Spleen (tissue), 11 donors: Measurements from ENCODE around the gene RNF157. TPM values are rescaled to one million over a fixed set of nuclear protein-coding genes. Genes with fewer than 3 reads are reported as not detected.
A peak's percentile ranks its signal among the peaks of the same experiment; 100 is the strongest.

Experiments
- DNase-seq: peaks from one replicate; pipeline ENCODE4 v3.0.0-alpha.2; 2020
- H3K27ac ChIP-seq, 8 donors: fragments of 200-600 bp; sonication (generic) in 7 of 8; 1 replicate in 4 of 8; 2 replicates in 4 of 8; pipeline versions ENCODE4 v1.5.0 to v1.8.0; 2016 to 2021; ENCODE audit warnings: inconsistent platforms in 4 of 8, mild to moderate bottlenecking in 4 of 8, moderate library complexity in 1 of 8
- H3K27me3 ChIP-seq, 7 donors: fragments of 200-600 bp; sonication (generic) in 6 of 7; replicated peaks in 1 of 7; 1 replicate in 4 of 7; 2 replicates in 3 of 7; pipeline versions ENCODE4 v1.5.0 to v1.8.0; 2016 to 2021; ENCODE audit warnings: inconsistent platforms in 3 of 7, mild to moderate bottlenecking in 1 of 7
- H3K36me3 ChIP-seq, 6 donors: fragments of 200-600 bp; sonication (generic) in 5 of 6; 1 replicate in 4 of 6; 2 replicates in 2 of 6; pipeline versions ENCODE4 v1.5.0 to v1.8.0; 2016 to 2021; ENCODE audit warnings: inconsistent platforms in 2 of 6
- H3K4me1 ChIP-seq, 6 donors: fragments of 200-600 bp; sonication (generic) in 5 of 6; 1 replicate in 3 of 6; 2 replicates in 3 of 6; pipeline versions ENCODE4 v1.5.0 to v1.8.0; 2016 to 2021; ENCODE audit warnings: inconsistent platforms in 3 of 6
- H3K4me3 ChIP-seq, 8 donors: fragments of 200-600 bp; sonication (generic) in 7 of 8; 1 replicate in 4 of 8; 2 replicates in 4 of 8; pipeline versions ENCODE4 v1.5.0 to v1.8.0; 2016 to 2021; ENCODE audit warnings: inconsistent platforms in 4 of 8, mild to moderate bottlenecking in 4 of 8, moderate library complexity in 2 of 8
- H3K9me3 ChIP-seq, 8 donors: fragments of 200-600 bp; sonication (generic) in 7 of 8; 1 replicate in 4 of 8; 2 replicates in 4 of 8; pipeline versions ENCODE4 v1.5.0 to v1.8.0; 2016 to 2021; ENCODE audit warnings: inconsistent platforms in 4 of 8
- CTCF ChIP-seq, 11 experiments: fragments of 200-600 bp in 7 of 11; fragments of 450-650 bp in 4 of 11; sonication (generic) in 4 of 11; IDR thresholded peaks in 8 of 11; conservative IDR thresholded peaks in 3 of 11; 1 replicate in 7 of 11; 2 replicates in 4 of 11; pipeline versions ENCODE4 v1.4.0 to v1.8.0; 2016 to 2021; ENCODE audit warnings: antibody characterized with exemption in 11 of 11, inconsistent platforms in 4 of 11, mild to moderate bottlenecking in 1 of 11
- POLR2A ChIP-seq, 3 donors: fragments of 450-650 bp; IDR thresholded peaks; one replicate each; pipeline ENCODE4 v1.5.1; 2017; ENCODE audit warnings: antibody characterized with exemption in 3 of 3, mild to moderate bottlenecking in 1 of 3
- POLR2AphosphoS5 ChIP-seq, 3 donors: sonication (generic); formaldehyde crosslinking; IDR thresholded peaks; one replicate each; pipeline ENCODE4 v1.5.1; 2017; ENCODE audit warnings: antibody characterized with exemption in 3 of 3
- WGBS, 5 donors: extraction: QIAGEN DNeasy Blood & Tissue Kit in 3 of 5; methylation state at CpG; one replicate each; pipeline versions ENCODE4 v1.1.5 to v1.1.7; 2013 to 2018; 5-methylcytosine and 5-hydroxymethylcytosine counted together
- intact Hi-C: fragments of 100-400 bp; cut with DNase I; formaldehyde crosslinking; loops from one replicate; pipeline ENCODE4 v1.15.0; 2023; ENCODE audit warnings: low total_unique reads
- polyA plus RNA-seq, 3 donors: library from polyadenylated mRNA; stranded (reverse); fragments of 200-250 nt; gene quantifications; one replicate each; pipeline ENCODE4 v1.2.1, GENCODE V29; 2013
- total RNA-seq, 7 donors: library from RNA; depleted of rRNA in 3 of 7; stranded (reverse); fragments of >200 nt in 3 of 7; fragmentation: NEBNext Ultra II Directional in 4 of 7; extraction: Animal tissue kit (Norgen Biotek cat#: 25700) in 4 of 7; gene quantifications; one replicate each; pipeline versions ENCODE4 v1.1.0 to v1.2.1, GENCODE V29; 2016 to 2021
- donor health status: healthy with polysubstance abuse.
- donor health status: DM: no; HTN: no; CAD: no; lungs with moderate emphysema.
- donor health status: DM: no; HTN: no; CAD: no.
- donor health status: Bipolar disorder and iron deficiency.
- donor health status: healthy.
- donor health status: DM: no; HTN: no; CAD: no.
- donor health status: DM: yes; HTN: yes; CAD: no.

Gene RNF157
- total and polyA plus RNA-seq, 10 donors: 0.89 to 13.0 (median 7.6) TPM

DNA sequence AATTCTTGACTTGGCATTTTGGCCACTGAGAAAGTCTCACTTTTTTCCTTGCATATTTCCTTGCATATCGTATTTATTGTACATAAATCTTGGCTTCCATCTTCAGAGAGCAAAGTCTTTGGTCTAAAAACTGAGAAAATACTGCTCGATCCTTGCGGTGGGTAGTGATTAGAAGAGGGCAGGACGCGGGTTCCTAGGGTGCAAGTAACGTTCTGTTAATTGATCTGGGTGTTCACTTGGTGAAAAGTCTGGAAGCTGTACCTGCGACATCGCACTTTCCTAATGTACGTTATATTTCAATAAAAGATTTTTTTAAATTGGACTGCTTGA is 24.1 kb upstream of the RNF157 start:
- H3K4me3 ChIP-seq: peak overlapping the region in 4 of 8 donors; percentile 5 to 99 (median 94)
- no peak for TF ChIP-seq POLR2A (IDR thresholded peaks at IDR 0.05)
- no peak for TF ChIP-seq POLR2AphosphoS5 (IDR thresholded peaks at IDR 0.05)
- no peak for TF ChIP-seq CTCF (IDR thresholded peaks at IDR 0.05 in 8 of 11, conservative IDR thresholded peaks at IDR 0.05 in 3 of 11)
- peaks cover 46 to 87% (median 79%) of the 10 kb centered on the region in 6 donors for H3K4me1 ChIP-seq
- DNase-seq: no peak
- peaks cover 0 to 27% (median 2%) of the 10 kb centered on the region in 6 donors for H3K36me3 ChIP-seq
- no peaks in the 10 kb centered on the region for H3K27me3 ChIP-seq
- no peaks in the 10 kb centered on the region for H3K9me3 ChIP-seq
- H3K27ac ChIP-seq: peak overlapping the region; percentile 30 to 99 (median 90)
- intact Hi-C loops: no loop called here
- 28 to 56% (median 46%) methylated on average over 9 of the region's 9 CpGs for WGBS, 5 donors

GRCh38 chr17:76263896-76264295 is 23.6 kb upstream of the RNF157 start:
- intact Hi-C loops: no loop called here
- peak; percentile 44 for DNase-seq
- H3K27me3 ChIP-seq: no peaks in the 10 kb centered on the region
- H3K9me3 ChIP-seq: no peaks in the 10 kb centered on the region
- H3K4me1 ChIP-seq: peaks cover 41 to 84% (median 74%) of the 10 kb centered on the region in 6 donors
- no peak for TF ChIP-seq POLR2A (IDR thresholded peaks at IDR 0.05)
- TF ChIP-seq POLR2AphosphoS5 (IDR thresholded peaks at IDR 0.05): no peak
- TF ChIP-seq CTCF (IDR thresholded peaks at IDR 0.05 in 8 of 11, conservative IDR thresholded peaks at IDR 0.05 in 3 of 11): no peak
- H3K4me3 ChIP-seq: peak overlapping the region in 2 of 8 donors; percentile 93 to 99
- WGBS, 5 donors: 85 to 98% (median 92%) methylated on average over 3 to 5 of the region's 5 CpGs
- peak overlapping the region in 7 of 8 donors; percentile 79 to 99 (median 97) for H3K27ac ChIP-seq
- peaks cover 0 to 22% (median 0%) of the 10 kb centered on the region in 6 donors for H3K36me3 ChIP-seq

DNA sequence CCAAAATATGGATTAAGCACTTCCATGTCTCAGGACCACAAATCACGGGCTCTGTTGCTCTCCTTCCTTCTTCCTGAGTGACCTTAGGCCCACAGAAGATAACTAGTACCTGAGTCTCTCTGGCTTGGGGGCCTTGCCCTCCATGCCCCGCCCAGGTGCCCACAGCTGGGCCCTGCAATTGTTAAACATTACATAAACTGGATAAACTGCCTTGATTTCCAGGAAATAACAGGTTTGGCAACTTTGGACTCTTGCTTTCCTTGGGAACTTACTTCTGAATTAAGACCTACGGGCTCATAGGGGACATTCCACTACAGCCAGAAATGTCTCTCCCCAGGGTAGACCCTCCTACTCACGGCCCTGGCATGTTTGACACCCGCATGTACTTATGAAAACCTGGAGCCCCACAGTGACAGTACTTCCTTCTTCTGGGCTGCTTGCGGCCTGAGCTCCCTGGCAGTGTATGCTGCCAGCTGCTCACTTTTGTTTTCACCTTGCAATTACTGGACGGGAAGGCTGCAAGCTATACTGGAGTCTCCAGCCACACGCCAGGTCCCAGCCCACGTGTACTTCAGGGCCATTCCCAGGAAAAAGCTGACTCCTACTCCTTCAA is 22.5 kb upstream of the RNF157 start:
- Histone ChIP-seq H3K27me3 (no peaks in the 10 kb centered on the region), H3K4me3 (peak overlapping the region in 1 of 8 donors; percentile 32), H3K36me3 (peaks cover 0 to 11% (median 0%) of the 10 kb centered on the region in 6 donors), H3K4me1 (peaks cover 31 to 74% (median 63%) of the 10 kb centered on the region in 6 donors), H3K27ac (peak overlapping the region; percentile 54 to 99 (median 76)), H3K9me3 (no peaks in the 10 kb centered on the region)
- TF ChIP-seq POLR2AphosphoS5 (IDR thresholded peaks at IDR 0.05): peak in 2 of 3 donors; percentile 68 to 73
- no peak for TF ChIP-seq CTCF (IDR thresholded peaks at IDR 0.05 in 8 of 11, conservative IDR thresholded peaks at IDR 0.05 in 3 of 11)
- TF ChIP-seq POLR2A (IDR thresholded peaks at IDR 0.05): no peak
- intact Hi-C loops: no loop called here
- no peak for DNase-seq
- WGBS, 5 donors: 28 to 49% (median 36%) methylated on average over 9 of the region's 9 CpGs

- H3K9me3 ChIP-seq: no peaks in the 10 kb centered on the region
- intact Hi-C loops: no loop called here
- no peak for DNase-seq
Measured at GRCh38 chr17:76261421-76262215, 21.3 kb upstream of the RNF157 start.

More at GRCh38 chr17:76261421-76262215, 21.3 kb upstream of the RNF157 start:
- peak overlapping the region in 1 of 8 donors; percentile 32 for H3K4me3 ChIP-seq
- TF ChIP-seq CTCF (IDR thresholded peaks at IDR 0.05 in 8 of 11, conservative IDR thresholded peaks at IDR 0.05 in 3 of 11) (no peak), POLR2AphosphoS5 (IDR thresholded peaks at IDR 0.05) (peak in 1 of 3 donors; percentile 60), POLR2A (IDR thresholded peaks at IDR 0.05) (no peak)
- H3K27me3 ChIP-seq: no peaks in the 10 kb centered on the region
- no peaks in the 10 kb centered on the region for H3K36me3 ChIP-seq
- H3K27ac ChIP-seq: peak overlapping the region in 7 of 8 donors; percentile 19 to 99 (median 79)
- 65 to 74% (median 71%) methylated on average over 23 of the region's 23 CpGs for WGBS, 5 donors
- peaks cover 19 to 64% (median 52%) of the 10 kb centered on the region in 6 donors for H3K4me1 ChIP-seq
